Mesendoderm (in vitro differentiated cells): ENCODE results near the gene AKT2.

Experiments
- DNase-seq: peaks from one replicate; pipeline ENCODE4 v3.0.0; 2013
- H2AK5ac ChIP-seq: 2 replicates; pipeline ENCODE4 v1.6.1; 2013; ENCODE audit warnings: low read length, inconsistent platforms
- H2BK120ac ChIP-seq: 2 replicates; pipeline ENCODE4 v1.6.1; 2013; ENCODE audit warnings: low read depth, mild to moderate bottlenecking, low read length, moderate library complexity, mixed read lengths
- H2BK15ac ChIP-seq: replicated peaks from 2 replicates; pipeline ENCODE4 v1.6.1; 2013; ENCODE audit warnings: low read depth, mild to moderate bottlenecking, moderate library complexity
- H2BK5ac ChIP-seq: 2 replicates; pipeline ENCODE4 v1.6.1; 2013; ENCODE audit warnings: low read length, inconsistent platforms
- H3K18ac ChIP-seq: 2 replicates; pipeline ENCODE4 v1.6.1; 2013; ENCODE audit warnings: mild to moderate bottlenecking, low read length, mixed read lengths
- H3K23ac ChIP-seq: one replicate; pipeline ENCODE4 v1.6.1; 2013; ENCODE audit warnings: low read length
- H3K27ac ChIP-seq: 2 replicates; pipeline ENCODE4 v1.5.1; 2013; ENCODE audit warnings: low read depth, mild to moderate bottlenecking, inconsistent platforms, low read length, moderate library complexity
- H3K27me3 ChIP-seq: 2 replicates; pipeline ENCODE4 v1.6.1; 2013; ENCODE audit warnings: low read length, control low read depth, mild to moderate bottlenecking, inconsistent platforms; ENCODE audit not compliant: insufficient read depth, poor library complexity
- H3K36me3 ChIP-seq: 2 replicates; pipeline ENCODE4 v1.6.1; 2013; ENCODE audit warnings: low read length, inconsistent platforms; ENCODE audit not compliant: control insufficient read depth, insufficient read depth
- H3K4ac ChIP-seq: one replicate; pipeline ENCODE4 v1.6.1; 2013; ENCODE audit warnings: low read depth, mild to moderate bottlenecking, low read length, moderate library complexity
- H3K4me1 ChIP-seq: 2 replicates; pipeline ENCODE4 v1.6.1; 2013; ENCODE audit warnings: low read depth, low read length, inconsistent platforms; ENCODE audit not compliant: control insufficient read depth
- H3K4me2 ChIP-seq: 2 replicates; pipeline ENCODE4 v1.6.1; 2013; ENCODE audit warnings: low read length
- H3K4me3 ChIP-seq: 2 replicates; pipeline ENCODE4 v1.5.1; 2013; ENCODE audit warnings: mild to moderate bottlenecking, low read length
- H3K56ac ChIP-seq: one replicate; pipeline ENCODE4 v1.6.1; 2013; ENCODE audit warnings: low read length
- H3K79me1 ChIP-seq: 2 replicates; pipeline ENCODE4 v1.6.1; 2013; ENCODE audit warnings: low read length, inconsistent platforms
- H3K79me2 ChIP-seq: 2 replicates; pipeline ENCODE4 v1.6.1; 2013; ENCODE audit warnings: mild to moderate bottlenecking, low read length; ENCODE audit not compliant: control insufficient read depth, insufficient read depth
- H3K9ac ChIP-seq: 2 replicates; pipeline ENCODE4 v1.6.1; 2013; ENCODE audit warnings: low read length, inconsistent platforms
- H4K5ac ChIP-seq: one replicate; pipeline ENCODE4 v1.6.1; 2013; ENCODE audit warnings: low read length
- H4K8ac ChIP-seq: one replicate; pipeline ENCODE4 v1.6.1; 2013; ENCODE audit warnings: low read depth, mild to moderate bottlenecking, control low read depth, low read length, moderate library complexity
- WGBS: extraction: QIAGEN DNeasy Blood & Tissue Kit; methylation state at CpG from one replicate; pipeline ENCODE4 v1.1.7; 2013; ENCODE audit warnings: low lambda C conversion rate, missing lambda C conversion rate; ENCODE audit not compliant: insufficient coverage; ENCODE audit errors: extremely low coverage; 5-methylcytosine and 5-hydroxymethylcytosine counted together

Gene AKT2

GRCh38 chr19:40225440-40226305 is 59.5 kb downstream of the AKT2 start:
- no peak overlapping the region for H3K23ac ChIP-seq
- no peak overlapping the region for H4K8ac ChIP-seq
- no peak overlapping the region for H2BK120ac ChIP-seq
- peaks cover 3% of the 10 kb centered on the region for H3K27me3 ChIP-seq
- H2AK5ac ChIP-seq, result no peak overlapping the region
- no peak for DNase-seq
- H3K4me2 ChIP-seq, result no peak overlapping the region
- no peak overlapping the region for H4K5ac ChIP-seq
- H3K36me3 ChIP-seq, result no peaks in the 10 kb centered on the region
- no peak overlapping the region for H3K4ac ChIP-seq
- no peaks in the 10 kb centered on the region for H3K79me1 ChIP-seq
- no peak overlapping the region for H2BK15ac ChIP-seq
- H3K18ac ChIP-seq, result no peak overlapping the region
- no peak overlapping the region for H3K27ac ChIP-seq
- WGBS, result no CpG with 5 or more reads among the region's 21 CpGs
- H3K56ac ChIP-seq, result no peak overlapping the region
- H3K79me2 ChIP-seq, result no peaks in the 10 kb centered on the region
- no peak overlapping the region for H3K9ac ChIP-seq
- H2BK5ac ChIP-seq, result no peak overlapping the region
- H3K4me1 ChIP-seq, result no peaks in the 10 kb centered on the region
- H3K4me3 ChIP-seq, result no peak overlapping the region

- Histone ChIP-seq H4K5ac (no peak overlapping the region), H3K9ac (no peak overlapping the region), H3K4me2 (no peak overlapping the region), H3K27me3 (peaks cover 3% of the 10 kb centered on the region), H3K4me1 (no peaks in the 10 kb centered on the region), H3K18ac (no peak overlapping the region), H2BK5ac (no peak overlapping the region), H3K27ac (no peak overlapping the region), H3K79me2 (no peaks in the 10 kb centered on the region), H2AK5ac (no peak overlapping the region), H3K56ac (no peak overlapping the region), H2BK120ac (no peak overlapping the region), H3K4me3 (no peak overlapping the region), H3K23ac (no peak overlapping the region), H3K36me3 (no peaks in the 10 kb centered on the region), H3K79me1 (no peaks in the 10 kb centered on the region), H3K4ac (no peak overlapping the region), H2BK15ac (no peak overlapping the region), H4K8ac (no peak overlapping the region)
- WGBS, result no CpG with 5 or more reads among the region's 32 CpGs
- no peak for DNase-seq
Measured at GRCh38 chr19:40224342-40225150, 60.6 kb downstream of the AKT2 start.

GRCh38 chr19:40223135-40223822 is 61.9 kb downstream of the AKT2 start:
- no peaks in the 10 kb centered on the region for H3K4me1 ChIP-seq
- no peak overlapping the region for H3K4me2 ChIP-seq
- H3K36me3 ChIP-seq, result no peaks in the 10 kb centered on the region
- H2BK120ac ChIP-seq, result no peak overlapping the region
- H2BK5ac ChIP-seq, result no peak overlapping the region
- H3K23ac ChIP-seq, result no peak overlapping the region
- no peak overlapping the region for H3K4ac ChIP-seq
- H2AK5ac ChIP-seq, result no peak overlapping the region
- H3K9ac ChIP-seq, result no peak overlapping the region
- no peak overlapping the region for H2BK15ac ChIP-seq
- H3K27ac ChIP-seq, result no peak overlapping the region
- no peaks in the 10 kb centered on the region for H3K79me2 ChIP-seq
- DNase-seq, result peak; percentile 58
- no CpG with 5 or more reads among the region's 48 CpGs for WGBS
- H4K5ac ChIP-seq, result no peak overlapping the region
- H3K79me1 ChIP-seq, result no peaks in the 10 kb centered on the region
- no peak overlapping the region for H3K56ac ChIP-seq
- no peak overlapping the region for H3K4me3 ChIP-seq
- H3K27me3 ChIP-seq, result peaks cover 3% of the 10 kb centered on the region
- H3K18ac ChIP-seq, result no peak overlapping the region
- H4K8ac ChIP-seq, result no peak overlapping the region

GRCh38 chr19:40221858-40222619 is 63.1 kb downstream of the AKT2 start:
- peak; percentile 95 for DNase-seq
- no CpG with 5 or more reads among the region's 41 CpGs for WGBS
- Histone ChIP-seq H3K79me1 (no peaks in the 10 kb centered on the region), H3K23ac (no peak overlapping the region), H3K27ac (no peak overlapping the region), H3K18ac (no peak overlapping the region), H2BK120ac (no peak overlapping the region), H2AK5ac (no peak overlapping the region), H2BK15ac (no peak overlapping the region), H3K79me2 (no peaks in the 10 kb centered on the region), H3K36me3 (no peaks in the 10 kb centered on the region), H2BK5ac (no peak overlapping the region), H4K8ac (no peak overlapping the region), H3K9ac (no peak overlapping the region), H3K4ac (no peak overlapping the region), H4K5ac (no peak overlapping the region), H3K4me3 (no peak overlapping the region), H3K27me3 (peaks cover 3% of the 10 kb centered on the region), H3K56ac (no peak overlapping the region), H3K4me1 (no peaks in the 10 kb centered on the region), H3K4me2 (no peak overlapping the region)

GRCh38 chr19:40220674-40221073 is 64.5 kb downstream of the AKT2 start:
- no peak for DNase-seq
- Histone ChIP-seq H2BK15ac (no peak overlapping the region), H3K79me2 (no peaks in the 10 kb centered on the region), H2BK120ac (no peak overlapping the region), H3K4me1 (no peaks in the 10 kb centered on the region), H3K36me3 (no peaks in the 10 kb centered on the region), H3K9ac (no peak overlapping the region), H3K79me1 (no peaks in the 10 kb centered on the region), H3K4ac (no peak overlapping the region), H2BK5ac (no peak overlapping the region), H3K23ac (no peak overlapping the region), H3K18ac (no peak overlapping the region), H4K5ac (no peak overlapping the region), H3K4me3 (no peak overlapping the region), H4K8ac (no peak overlapping the region), H2AK5ac (no peak overlapping the region), H3K56ac (no peak overlapping the region), H3K4me2 (no peak overlapping the region), H3K27me3 (peaks cover 2% of the 10 kb centered on the region), H3K27ac (no peak overlapping the region)
- no CpG with 5 or more reads among the region's 9 CpGs for WGBS
